SK-N-SH treated with all-trans-retinoic acid at 6 μM for 48 hours (cell line): ENCODE measurements around the gene ZFAND3.
"Not testable (repeated sequence)": the region's sequence is repeated elsewhere in the genome, so short reads cannot be mapped to it uniquely, and the experiment has no call there.

ENCODE experiments used
- ATAC-seq: fragments of 200-7000 bp; cut with Tn5 transposase; 3 replicates; pipeline ENCODE4 v1.9.1; 2020; ENCODE audit warnings: mild to moderate bottlenecking, moderate library complexity
- ARNTL ChIP-seq: fragments of 450-650 bp; formaldehyde crosslinking; IDR thresholded peaks from 2 replicates; pipeline ENCODE4 v1.5.0; 2020; ENCODE audit warnings: low read depth, mild to moderate bottlenecking, moderate library complexity, borderline replicate concordance
- BACH2 ChIP-seq: fragments of 250-450 bp; sonication (Bioruptor Pico); IDR thresholded peaks from 2 replicates; pipeline ENCODE4 v1.9.0; 2021; ENCODE audit warnings: mild to moderate bottlenecking, borderline replicate concordance
- CSDC2 ChIP-seq: fragments of 250-450 bp; sonication (Bioruptor Pico); IDR thresholded peaks from 2 replicates; pipeline ENCODE4 v1.5.0; 2020; ENCODE audit warnings: mild to moderate bottlenecking, moderate library complexity
- CSRNP3 ChIP-seq: fragments of 250-450 bp; sonication (Bioruptor Pico); IDR thresholded peaks from 2 replicates; pipeline ENCODE4 v1.5.1; 2021; ENCODE audit warnings: mild to moderate bottlenecking, moderate library complexity
- ESRRG ChIP-seq: fragments of 250-450 bp; sonication (Bioruptor Pico); IDR thresholded peaks from 2 replicates; pipeline ENCODE4 v1.6.1; 2021; ENCODE audit warnings: mild to moderate bottlenecking
- GLIS3 ChIP-seq: fragments of 250-450 bp; sonication (Bioruptor Pico); IDR thresholded peaks from 2 replicates; pipeline ENCODE4 v1.5.0; 2020; ENCODE audit warnings: mild to moderate bottlenecking, moderate library complexity
- ISL1 ChIP-seq: fragments of 250-450 bp; sonication (Bioruptor Pico); IDR thresholded peaks from 2 replicates; pipeline ENCODE4 v2.1.2; 2022; ENCODE audit warnings: mild to moderate bottlenecking, moderate library complexity
- OSR1 ChIP-seq: fragments of 250-450 bp; sonication (Bioruptor Pico); IDR thresholded peaks from 2 replicates; pipeline ENCODE4 v1.8.0; 2022; ENCODE audit warnings: moderate library complexity, mild to moderate bottlenecking, inconsistent platforms
- PATZ1 ChIP-seq: fragments of 250-450 bp; sonication (Bioruptor Pico); IDR thresholded peaks from 2 replicates; pipeline ENCODE4 v1.8.0; 2020; ENCODE audit warnings: mild to moderate bottlenecking, moderate library complexity, borderline replicate concordance
- POU6F1 ChIP-seq: fragments of 250-450 bp; sonication (Bioruptor Pico); IDR thresholded peaks from 2 replicates; pipeline ENCODE4 v1.8.0; 2021; ENCODE audit warnings: low read depth, mild to moderate bottlenecking, moderate library complexity, borderline replicate concordance
- RARB ChIP-seq: fragments of 250-450 bp; sonication (Bioruptor Pico); IDR thresholded peaks from 2 replicates; pipeline ENCODE4 v1.8.0; 2021; ENCODE audit warnings: mild to moderate bottlenecking, moderate library complexity
- TCF4 ChIP-seq: fragments of 250-450 bp; sonication (Bioruptor Pico); IDR thresholded peaks from 2 replicates; pipeline ENCODE4 v1.8.0; 2021; ENCODE audit warnings: mild to moderate bottlenecking, moderate library complexity, borderline replicate concordance
- TOX ChIP-seq: fragments of 250-450 bp; sonication (Bioruptor Pico); IDR thresholded peaks from 2 replicates; pipeline ENCODE4 v1.8.0; 2021; ENCODE audit warnings: mild to moderate bottlenecking, moderate library complexity, borderline replicate concordance
- TSHZ2 ChIP-seq: fragments of 250-450 bp; sonication (Bioruptor Pico); IDR thresholded peaks from 2 replicates; pipeline ENCODE4 v1.5.0; 2020; ENCODE audit warnings: mild to moderate bottlenecking, moderate library complexity
- ZC3H10 ChIP-seq: fragments of 250-450 bp; sonication (Bioruptor Pico); IDR thresholded peaks from 2 replicates; pipeline ENCODE4 v1.5.1; 2021; ENCODE audit warnings: mild to moderate bottlenecking, moderate library complexity
- ZFP3 ChIP-seq: fragments of 250-450 bp; sonication (Bioruptor Pico); IDR thresholded peaks from 2 replicates; pipeline ENCODE4 v1.5.0; 2020; ENCODE audit warnings: mild to moderate bottlenecking, moderate library complexity
- ZFP30 ChIP-seq: fragments of 450-650 bp; formaldehyde crosslinking; IDR thresholded peaks from 2 replicates; pipeline ENCODE4 v1.5.0; 2022; ENCODE audit warnings: mild to moderate bottlenecking, moderate library complexity
- ZNF565 ChIP-seq: fragments of 450-650 bp; formaldehyde crosslinking; conservative IDR thresholded peaks from 2 replicates; pipeline ENCODE4 v1.5.0; 2020; ENCODE audit warnings: low read depth, mild to moderate bottlenecking, moderate library complexity
- ZNF70 ChIP-seq: fragments of 450-650 bp; formaldehyde crosslinking; IDR thresholded peaks from 2 replicates; pipeline ENCODE4 v1.5.0; 2020; ENCODE audit warnings: mild to moderate bottlenecking, moderate library complexity
- ZNF8 ChIP-seq: fragments of 450-650 bp; formaldehyde crosslinking; IDR thresholded peaks from 2 replicates; pipeline ENCODE4 v1.5.0; 2020; ENCODE audit warnings: mild to moderate bottlenecking, moderate library complexity

ZFAND3 gene

GRCh38 chr6:38045701-38046305 lies 226.3 kb downstream of the ZFAND3 start:
- ATAC-seq = no peak
- TF ChIP-seq OSR1 (CRISPR knock-in tag) (no peak), RARB (CRISPR knock-in tag) (no peak), ZFP30 (CRISPR knock-in tag) (no peak), ISL1 (no peak), TSHZ2 (CRISPR knock-in tag) (no peak), ZNF70 (CRISPR knock-in tag) (no peak), ARNTL (CRISPR knock-in tag) (no peak), PATZ1 (CRISPR knock-in tag) (no peak), CSDC2 (no peak), ZNF565 (CRISPR knock-in tag) (no peak), ESRRG (no peak), ZC3H10 (CRISPR knock-in tag) (no peak), TCF4 (CRISPR knock-in tag) (no peak), ZNF8 (CRISPR knock-in tag) (no peak), BACH2 (CRISPR knock-in tag) (no peak), TOX (CRISPR knock-in tag) (no peak), GLIS3 (CRISPR knock-in tag) (no peak), POU6F1 (no peak), ZFP3 (no peak)

- ATAC-seq = no peak
- no peak for TF ChIP-seq ZC3H10 (CRISPR knock-in tag)
- TF ChIP-seq ZNF70 (CRISPR knock-in tag) = no peak
- no peak for TF ChIP-seq RARB (CRISPR knock-in tag)
- TF ChIP-seq CSRNP3 (CRISPR knock-in tag) = no peak
- TF ChIP-seq ZNF8 (CRISPR knock-in tag) = no peak
- no peak for TF ChIP-seq ESRRG
- no peak for TF ChIP-seq PATZ1 (CRISPR knock-in tag)
- TF ChIP-seq, all 23 proteins: peak for 0
Observed at GRCh38 chr6:38047562-38047961, 228.0 kb downstream of the ZFAND3 start.

- ATAC-seq = not testable (repeated sequence)
Observed at GRCh38 chr6:38049861-38050397, 230.4 kb downstream of the ZFAND3 start.
